Measurements from ENCODE around the gene LHPP.

The LHPP gene

GRCh38 chr10:124500757-124501156 is 39.1 kb downstream of the LHPP start:
- no peak for FAIRE-seq

GRCh38 chr10:124504711-124505110 is 43.1 kb downstream of the LHPP start:
- no peak for FAIRE-seq

- FAIRE-seq = no peak
Measured at GRCh38 chr10:124505279-124505678, 43.7 kb downstream of the LHPP start.

DNA sequence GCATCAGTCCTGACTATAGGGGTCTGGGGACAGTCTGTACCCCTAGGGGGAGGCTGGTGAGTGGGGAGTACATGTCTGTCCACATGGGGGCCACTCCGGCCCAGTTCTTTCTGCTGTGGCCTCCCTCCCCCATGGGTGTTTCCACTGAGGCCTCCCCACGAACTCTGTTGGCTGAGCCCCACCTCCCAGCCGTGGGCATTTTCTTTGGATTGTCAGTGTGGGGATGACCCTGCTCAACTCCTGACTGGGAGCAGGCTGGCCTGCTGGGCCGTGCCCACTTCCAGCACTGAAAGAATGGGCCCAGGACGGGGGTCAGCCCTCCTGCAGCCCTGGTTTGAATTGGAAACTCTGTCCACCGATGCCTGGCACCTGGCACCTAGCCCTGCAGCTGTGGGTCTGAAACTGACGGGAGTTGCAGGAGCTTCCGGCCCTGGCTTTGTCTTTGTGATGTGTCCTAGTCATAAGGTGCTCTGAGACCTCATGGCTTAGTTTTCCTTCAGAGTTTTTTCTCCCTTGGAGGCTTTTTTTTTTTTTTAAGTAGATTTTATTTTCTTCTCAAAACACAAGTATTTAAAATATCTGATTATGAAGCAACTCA is 46.5 kb downstream of the LHPP start:
- no peak for FAIRE-seq

DNA sequence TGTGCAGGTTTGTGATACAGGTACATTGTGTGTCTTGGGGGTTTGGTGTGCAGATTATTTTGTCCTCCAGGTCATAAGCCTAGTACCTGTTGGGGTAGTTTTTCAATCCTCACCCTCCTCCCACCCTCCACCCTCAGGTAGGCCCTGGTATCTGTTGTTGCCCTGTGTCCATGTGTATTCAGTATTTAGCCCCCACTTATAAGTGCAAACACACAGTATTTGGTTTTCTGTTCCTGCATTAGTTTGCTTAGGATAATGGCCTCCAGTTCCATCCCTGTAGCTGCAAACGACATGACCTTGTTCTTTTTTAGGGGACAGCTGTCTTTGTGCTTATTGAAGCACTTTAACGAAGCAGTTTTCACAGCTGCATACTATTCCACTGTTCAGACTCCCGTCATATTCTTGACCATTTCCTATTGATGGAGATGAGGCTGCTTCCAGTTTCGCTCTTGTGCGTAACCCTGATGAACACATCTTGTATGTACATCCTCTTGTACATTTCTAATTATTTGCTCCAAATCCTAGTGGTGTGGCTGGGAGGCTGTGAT is 47.4 kb downstream of the LHPP start:
- no peak for FAIRE-seq

DNA sequence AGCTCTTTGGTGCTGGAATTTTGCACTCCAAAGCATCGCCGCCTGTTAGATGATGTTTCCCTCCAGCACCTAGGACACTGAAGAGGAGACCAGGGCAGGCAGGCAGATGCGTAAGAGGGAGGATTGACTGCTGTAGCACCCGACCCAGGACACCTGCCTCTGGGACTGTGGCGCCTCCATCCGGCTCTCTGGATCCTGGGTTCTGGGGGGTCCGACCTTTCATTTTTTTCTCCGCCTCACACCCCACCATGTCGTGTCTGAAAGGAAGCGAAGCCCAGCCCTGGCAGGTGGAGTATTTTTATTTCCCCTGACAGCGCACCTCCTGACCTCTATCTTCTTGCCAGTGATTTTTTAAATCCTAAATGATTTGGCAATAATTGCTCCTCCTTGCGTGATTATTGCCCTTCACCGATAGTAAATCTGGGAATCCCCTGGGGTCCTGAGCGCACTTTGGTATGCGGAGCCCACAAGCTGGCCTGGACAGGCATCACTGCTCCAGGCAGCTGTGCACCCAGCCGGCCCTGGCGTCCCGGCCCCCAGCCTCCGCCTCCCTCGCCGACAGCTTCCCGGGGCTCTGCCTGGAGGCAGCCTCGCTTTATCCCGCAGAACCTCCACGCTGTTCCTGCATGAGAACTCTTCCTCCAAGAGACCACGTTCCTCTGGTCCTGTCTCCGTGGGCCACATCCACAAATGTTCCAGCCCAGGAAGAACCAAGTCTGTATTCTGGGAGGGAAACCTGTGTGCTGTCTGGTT is 48.4 kb downstream of the LHPP start:
- no peak for FAIRE-seq

DNA sequence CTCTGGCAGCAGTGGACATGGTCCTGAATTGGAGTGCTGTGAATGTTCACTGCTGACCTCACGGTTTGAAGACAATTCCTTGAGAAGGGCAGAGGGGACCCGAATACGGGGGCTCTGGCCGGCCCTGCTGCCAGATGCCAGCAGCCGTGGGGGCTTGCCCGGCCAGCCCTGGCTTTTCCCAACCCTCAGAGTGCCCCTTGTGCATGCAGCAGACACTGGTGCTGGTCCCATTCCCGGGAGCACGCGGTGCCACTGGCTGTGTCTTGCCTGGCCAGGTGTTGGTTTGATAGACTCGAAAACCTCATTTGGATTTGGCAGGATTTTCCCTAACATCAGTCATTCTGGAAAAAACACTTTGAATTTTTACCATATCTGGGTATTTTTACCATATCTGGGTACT is 49.1 kb downstream of the LHPP start:
- no peak for FAIRE-seq

DNA sequence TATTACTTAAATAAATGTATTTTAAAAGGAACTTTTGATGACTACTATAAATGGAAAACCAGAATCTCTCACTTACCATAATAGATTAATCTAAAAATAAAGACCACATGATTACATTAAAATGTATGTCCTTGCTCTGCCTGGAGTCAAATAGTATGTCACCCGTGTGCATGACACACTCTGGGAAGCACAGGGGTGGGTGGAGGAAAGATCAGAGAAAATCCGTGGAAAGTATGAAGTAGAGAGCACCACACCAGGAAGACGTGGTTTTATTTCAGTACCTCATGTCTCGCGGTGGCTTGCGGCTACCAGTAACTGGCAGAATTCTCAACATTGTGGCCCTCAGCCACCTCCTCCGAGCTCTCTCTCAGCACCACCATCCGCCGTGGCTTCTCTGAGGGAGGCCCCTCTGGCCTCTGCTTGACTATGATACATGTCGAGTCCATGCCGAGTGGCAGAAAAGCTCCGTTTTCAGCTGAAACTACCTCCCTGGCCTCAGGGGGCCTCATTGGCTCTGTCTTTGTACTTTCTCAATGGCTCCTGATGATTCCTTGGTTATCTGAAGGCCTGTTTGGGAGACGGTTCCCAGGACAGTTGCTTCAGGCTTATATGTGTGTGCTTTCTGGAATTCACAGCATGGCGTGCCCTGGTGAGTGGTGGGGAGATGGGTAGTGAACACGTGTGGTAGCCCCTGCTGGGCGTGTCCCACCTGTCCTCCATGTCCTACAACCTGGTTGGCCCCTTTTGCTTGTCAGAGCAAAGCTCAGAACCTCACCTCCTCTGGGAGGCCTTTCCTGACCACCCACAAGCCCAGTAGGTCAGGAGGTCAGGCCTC is 49.8 kb downstream of the LHPP start:
- no peak for FAIRE-seq

GRCh38 chr10:124512040-124512428 is 50.4 kb downstream of the LHPP start:
- FAIRE-seq = no peak

- FAIRE-seq = no peak
Measured at GRCh38 chr10:124512600-124512999, 51.0 kb downstream of the LHPP start.

DNA sequence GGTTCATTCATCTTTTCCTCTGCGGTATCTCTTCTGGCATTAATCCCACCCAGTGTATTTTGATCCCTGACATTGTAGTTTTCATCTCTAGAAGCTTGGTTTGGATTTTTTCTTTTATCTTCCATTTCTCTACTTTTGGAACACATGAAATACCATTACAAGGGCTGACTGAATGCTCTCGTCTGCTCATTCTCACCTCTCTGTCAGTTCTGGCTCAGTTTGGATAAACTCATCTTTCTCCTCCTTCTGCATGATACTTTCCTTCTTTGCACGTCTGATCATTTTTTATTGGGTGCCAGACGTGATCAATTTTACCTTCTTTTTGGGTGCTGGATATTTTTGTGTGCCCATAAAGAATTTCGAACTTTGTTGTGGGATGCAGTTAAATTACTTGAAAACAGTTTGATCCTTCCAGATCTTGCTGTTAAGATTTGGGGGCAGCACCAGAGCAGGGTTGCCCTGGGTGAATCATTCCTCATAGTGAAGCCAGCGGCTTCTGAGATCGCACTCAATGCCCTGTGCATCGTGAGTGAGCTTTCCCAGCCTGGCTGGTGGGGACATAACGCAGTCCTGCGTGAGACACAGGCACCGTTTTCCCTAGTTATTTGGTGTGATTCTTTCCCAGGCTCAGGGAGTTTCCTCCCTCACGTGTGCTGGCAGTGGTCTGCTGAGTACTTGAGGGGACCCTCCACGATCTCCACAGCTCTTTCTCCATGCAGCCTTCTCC is 53.8 kb downstream of the LHPP start:
- FAIRE-seq = no peak

DNA sequence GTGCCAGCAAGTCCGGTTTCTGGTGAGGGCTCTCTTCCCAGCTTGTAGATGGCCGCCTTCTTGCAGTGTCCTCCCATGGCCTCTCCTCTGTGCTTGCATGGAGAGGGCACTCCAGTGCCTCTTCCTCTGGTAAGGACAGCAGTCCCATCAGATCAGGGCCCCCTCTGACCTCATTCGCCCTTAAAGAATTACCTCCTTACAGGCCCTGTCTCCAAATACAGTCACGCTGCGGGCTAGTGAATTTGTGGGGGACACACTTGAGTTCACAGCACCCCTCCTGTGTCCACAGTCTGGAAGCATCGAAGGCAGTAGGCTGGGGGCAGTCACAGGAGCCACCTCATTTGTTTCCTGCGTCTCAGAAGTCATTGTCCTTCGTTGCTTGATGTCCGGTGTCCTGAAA is 54.6 kb downstream of the LHPP start:
- FAIRE-seq = no peak

DNA sequence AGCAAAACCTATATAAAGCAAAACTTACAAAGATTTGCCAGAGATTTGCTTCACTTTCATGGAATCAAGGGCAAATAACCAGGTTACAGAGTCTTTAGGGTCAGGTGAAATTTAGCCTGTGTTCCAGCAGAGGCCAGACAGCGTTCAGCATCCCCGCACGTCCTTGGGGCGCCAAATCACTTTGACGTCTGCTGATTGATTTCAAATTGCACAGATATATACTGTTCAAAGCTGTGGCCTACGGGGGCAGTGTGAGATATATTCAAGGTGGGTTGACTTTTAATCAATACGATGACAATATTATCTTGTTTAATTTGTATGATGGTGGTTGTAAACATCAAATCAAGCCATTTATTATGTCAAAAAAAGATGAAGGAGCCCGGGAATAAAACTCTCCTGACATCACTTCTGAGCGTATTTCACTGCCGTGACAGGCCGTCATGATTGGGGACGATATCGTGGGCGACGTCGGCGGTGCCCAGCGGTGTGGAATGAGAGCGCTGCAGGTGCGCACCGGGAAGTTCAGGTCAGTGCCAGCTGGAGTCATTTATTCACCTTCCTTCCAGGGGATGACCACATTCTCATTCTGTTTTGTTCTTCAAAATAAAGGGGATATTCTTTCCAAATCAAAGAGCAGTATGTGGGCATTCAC is 55.2 kb downstream of the LHPP start:
- FAIRE-seq = no peak

- no peak for FAIRE-seq
Measured at GRCh38 chr10:124517461-124517860, 55.8 kb downstream of the LHPP start.

DNA sequence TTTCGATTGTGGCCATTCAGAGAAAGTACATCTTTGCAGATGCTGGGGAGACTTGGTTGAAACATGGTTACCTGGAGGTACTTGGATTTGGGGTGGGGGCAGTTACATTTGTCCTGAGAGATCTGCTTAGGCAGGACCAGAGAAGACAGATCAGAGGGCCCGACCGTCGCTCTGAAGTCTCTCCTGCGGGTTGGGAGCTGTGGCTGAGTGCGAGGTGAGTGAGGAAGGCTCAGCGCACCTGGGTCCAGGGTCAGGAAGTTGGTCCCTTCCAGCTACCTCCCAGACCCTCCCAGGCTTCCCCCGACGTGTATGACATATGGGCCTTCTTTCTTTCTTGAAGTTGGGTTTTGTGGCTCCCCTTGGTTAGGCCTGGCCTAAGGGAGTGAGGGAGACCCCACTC is 56.3 kb downstream of the LHPP start:
- FAIRE-seq = no peak

- FAIRE-seq = no peak
Measured at GRCh38 chr10:124518366-124518765, 56.7 kb downstream of the LHPP start.

DNA sequence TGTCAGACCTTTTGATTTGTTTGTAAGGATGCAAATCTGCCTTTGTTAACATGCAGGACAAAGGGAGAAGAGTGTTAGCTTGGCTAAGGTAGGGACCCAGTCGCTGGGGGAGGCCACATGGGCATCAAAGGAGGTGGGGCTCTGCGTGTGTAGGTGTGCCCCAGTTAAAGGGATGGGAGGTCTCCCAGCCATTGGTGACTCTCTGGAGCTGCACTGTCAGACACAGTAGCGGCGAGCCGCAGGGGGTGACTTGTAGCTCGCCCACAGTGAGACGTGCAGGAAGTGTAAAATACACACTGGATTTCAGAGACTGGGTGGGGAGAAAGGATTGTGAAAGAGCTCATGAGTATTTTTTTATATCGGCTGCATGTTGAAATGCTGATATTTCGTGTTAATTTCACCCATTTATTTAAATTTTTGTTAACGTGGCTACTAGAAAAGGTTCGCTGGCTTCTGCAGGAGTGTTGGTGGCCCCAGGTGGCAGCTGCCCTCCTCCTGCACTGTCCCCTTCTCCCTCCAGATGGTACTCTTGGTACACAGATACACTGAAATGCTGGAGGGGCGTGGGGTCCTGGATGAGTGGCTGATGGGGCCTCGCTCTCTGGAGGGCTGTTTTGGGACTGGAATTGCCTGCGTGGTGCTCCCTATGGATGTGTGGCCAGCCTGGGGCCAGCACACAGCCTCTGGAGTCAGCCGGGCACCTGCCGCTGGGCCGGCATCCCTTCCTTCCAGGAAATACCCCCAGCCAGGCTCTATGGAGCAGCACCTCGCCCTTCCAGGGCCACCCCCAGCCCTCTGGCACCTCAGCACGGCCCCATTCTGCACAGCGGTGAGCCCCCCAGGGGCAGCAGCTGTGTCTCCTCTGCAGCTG is 59.2 kb downstream of the LHPP start:
- FAIRE-seq = no peak

- FAIRE-seq = no peak
Measured at GRCh38 chr10:124521429-124521871, 59.8 kb downstream of the LHPP start.

DNA sequence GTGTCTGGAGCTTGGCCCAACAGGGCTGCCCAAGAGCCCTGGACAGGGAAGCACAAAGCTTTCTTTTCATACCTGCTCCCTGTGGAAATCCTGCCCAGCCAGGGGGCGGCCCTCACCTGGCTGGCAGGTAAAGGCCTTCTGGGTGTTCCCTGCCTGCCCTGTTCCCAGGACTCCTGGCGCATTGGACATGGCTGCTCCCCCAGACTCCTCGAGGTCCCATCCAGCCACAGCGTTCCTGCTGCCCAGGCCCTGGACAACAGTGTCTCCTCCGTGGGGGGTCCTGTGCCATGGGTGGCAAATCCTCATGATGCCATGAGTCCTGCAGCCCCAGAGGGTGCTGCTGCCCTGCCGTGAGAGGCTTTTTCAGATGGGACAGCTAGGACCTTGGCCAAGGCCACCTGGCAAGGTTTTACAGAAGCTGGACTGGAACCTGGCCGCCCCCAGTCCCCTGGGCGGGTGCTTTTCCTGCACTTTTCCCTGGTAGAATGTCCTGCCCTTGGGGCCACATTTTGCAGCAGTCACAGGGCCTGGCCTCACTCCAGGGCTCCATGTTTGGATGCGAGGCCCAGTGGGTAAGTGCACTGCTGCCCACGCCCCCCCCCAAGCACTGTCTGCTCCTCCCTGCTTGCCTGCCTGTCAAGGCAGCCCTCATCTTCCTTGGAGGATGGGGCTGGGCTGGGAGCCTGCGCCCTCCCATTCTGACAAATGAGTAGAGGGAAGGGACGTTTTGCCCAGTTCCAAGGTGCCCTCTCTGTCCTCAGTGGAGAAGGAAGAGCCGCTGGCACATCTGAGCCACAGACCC is 60.7 kb downstream of the LHPP start:
- no peak for FAIRE-seq
